Measurements from ENCODE around the gene LANCL3. TPM values are rescaled to one million over a fixed set of nuclear protein-coding genes. Genes with fewer than 3 reads are reported as not detected.
"Not testable (repeated sequence)": the region's sequence is repeated elsewhere in the genome, so short reads cannot be mapped to it uniquely, and the experiment has no call there.

The LANCL3 gene
- total RNA-seq, 1 experiment from 2014 or later = not detected

DNA sequence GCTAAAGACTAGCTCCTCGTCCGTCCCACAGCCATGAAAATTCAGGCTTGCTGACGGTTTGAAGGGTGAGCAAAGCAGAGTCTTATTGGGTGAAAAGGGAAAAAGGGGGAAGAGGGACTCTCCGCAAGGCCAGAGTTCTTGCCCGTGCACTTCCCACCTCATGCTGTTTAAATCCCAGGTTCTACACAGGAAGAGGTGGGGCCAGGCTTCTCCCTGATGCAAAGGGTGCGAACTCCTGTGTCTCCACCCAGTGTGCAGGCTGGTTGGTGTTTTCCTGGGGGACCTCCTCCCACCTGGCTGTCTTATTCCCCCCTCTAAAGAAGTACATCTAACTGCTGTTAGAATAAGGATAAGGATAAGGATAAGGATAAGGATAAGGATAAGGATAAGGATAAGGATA, 18.0 kb upstream of the LANCL3 start:
- POLR2A ChIA-PET = no interaction called here
- Histone ChIP-seq H3K36me3 (ENCODE audit: control insufficient read depth, insufficient read depth, low read length) (no peaks in the 10 kb centered on the region), H3K4me1 (no peaks in the 10 kb centered on the region), H3K4me3 (ENCODE audit: low read depth, low read length) (no peak overlapping the region), H3K27me3 (replicated peaks; ENCODE audit: control insufficient read depth, insufficient read depth, low read length) (no peaks in the 10 kb centered on the region), H3K9me3 (no peaks in the 10 kb centered on the region)
- H3K9me3 Mint-ChIP-seq (ENCODE audit: unreplicated experiment) = no peaks in the 10 kb centered on the region
- DNase-seq = no peak
- no peaks in the 10 kb centered on the region for H3K4me1 Mint-ChIP-seq (ENCODE audit: low read depth, unreplicated experiment)
- peaks cover 3% of the 10 kb centered on the region for H3K27me3 Mint-ChIP-seq (ENCODE audit: insufficient read depth, unreplicated experiment)
- H3K27ac Mint-ChIP-seq (ENCODE audit: unreplicated experiment) = no peak overlapping the region
- no peaks in the 10 kb centered on the region for H3K36me3 Mint-ChIP-seq (ENCODE audit: insufficient read depth, unreplicated experiment)
- no TSS peak for BruUV-seq (replicated peaks)
- TF ChIP-seq, protein P1, sequence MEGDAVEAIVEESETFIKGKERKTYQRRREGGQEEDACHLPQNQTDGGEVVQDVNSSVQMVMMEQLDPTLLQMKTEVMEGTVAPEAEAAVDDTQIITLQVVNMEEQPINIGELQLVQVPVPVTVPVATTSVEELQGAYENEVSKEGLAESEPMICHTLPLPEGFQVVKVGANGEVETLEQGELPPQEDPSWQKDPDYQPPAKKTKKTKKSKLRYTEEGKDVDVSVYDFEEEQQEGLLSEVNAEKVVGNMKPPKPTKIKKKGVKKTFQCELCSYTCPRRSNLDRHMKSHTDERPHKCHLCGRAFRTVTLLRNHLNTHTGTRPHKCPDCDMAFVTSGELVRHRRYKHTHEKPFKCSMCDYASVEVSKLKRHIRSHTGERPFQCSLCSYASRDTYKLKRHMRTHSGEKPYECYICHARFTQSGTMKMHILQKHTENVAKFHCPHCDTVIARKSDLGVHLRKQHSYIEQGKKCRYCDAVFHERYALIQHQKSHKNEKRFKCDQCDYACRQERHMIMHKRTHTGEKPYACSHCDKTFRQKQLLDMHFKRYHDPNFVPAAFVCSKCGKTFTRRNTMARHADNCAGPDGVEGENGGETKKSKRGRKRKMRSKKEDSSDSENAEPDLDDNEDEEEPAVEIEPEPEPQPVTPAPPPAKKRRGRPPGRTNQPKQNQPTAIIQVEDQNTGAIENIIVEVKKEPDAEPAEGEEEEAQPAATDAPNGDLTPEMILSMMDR (IDR thresholded peaks at IDR 0.05; ENCODE audit: insufficient read depth in 1 of 2, low read depth in 1 of 2, low read length in 1 of 2, severe bottlenecking in 1 of 2, unreplicated experiment in 1 of 2) = no peak
- H3K4me3 Mint-ChIP-seq (ENCODE audit: unreplicated experiment) = no peak overlapping the region
- CTCF ChIA-PET = no interaction called here
- intact Hi-C loops (cut with micrococcal nuclease; ENCODE audit: unreplicated experiment) = no loop called here

DNA sequence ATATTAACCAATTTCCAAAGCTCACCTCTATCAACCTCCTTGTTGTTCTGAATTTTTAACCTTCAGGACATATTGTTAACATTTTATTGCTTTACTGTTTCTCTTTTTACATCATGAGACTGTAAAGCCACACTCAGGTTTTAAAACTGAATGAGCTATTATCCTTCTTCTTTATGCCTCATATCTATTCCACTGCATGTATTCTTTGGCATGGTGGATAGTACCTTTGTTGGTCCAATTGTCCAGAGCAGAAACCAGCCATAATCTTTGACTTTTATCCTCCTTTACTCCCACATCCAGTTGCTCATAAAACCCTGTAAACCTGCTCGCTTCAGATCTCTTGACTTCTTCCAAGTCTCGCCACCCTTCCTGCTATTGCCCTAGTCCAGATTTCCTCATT, 6.2 kb upstream of the LANCL3 start:
- H3K36me3 Mint-ChIP-seq (ENCODE audit: insufficient read depth, unreplicated experiment); H3K27me3 ChIP-seq (replicated peaks; ENCODE audit: control insufficient read depth, insufficient read depth, low read length); H3K4me3 ChIP-seq (ENCODE audit: low read depth, low read length); intact Hi-C loops (cut with micrococcal nuclease; ENCODE audit: unreplicated experiment); H3K9me3 ChIP-seq; H3K27me3 Mint-ChIP-seq (ENCODE audit: insufficient read depth, unreplicated experiment); H3K4me3 Mint-ChIP-seq (ENCODE audit: unreplicated experiment); CTCF ChIA-PET; DNase-seq; H3K4me1 Mint-ChIP-seq (ENCODE audit: low read depth, unreplicated experiment); H3K9me3 Mint-ChIP-seq (ENCODE audit: unreplicated experiment); H3K4me1 ChIP-seq; H3K36me3 ChIP-seq (ENCODE audit: control insufficient read depth, insufficient read depth, low read length); POLR2A ChIA-PET; BruUV-seq (replicated peaks); H3K27ac Mint-ChIP-seq (ENCODE audit: unreplicated experiment): not testable (repeated sequence)

DNA sequence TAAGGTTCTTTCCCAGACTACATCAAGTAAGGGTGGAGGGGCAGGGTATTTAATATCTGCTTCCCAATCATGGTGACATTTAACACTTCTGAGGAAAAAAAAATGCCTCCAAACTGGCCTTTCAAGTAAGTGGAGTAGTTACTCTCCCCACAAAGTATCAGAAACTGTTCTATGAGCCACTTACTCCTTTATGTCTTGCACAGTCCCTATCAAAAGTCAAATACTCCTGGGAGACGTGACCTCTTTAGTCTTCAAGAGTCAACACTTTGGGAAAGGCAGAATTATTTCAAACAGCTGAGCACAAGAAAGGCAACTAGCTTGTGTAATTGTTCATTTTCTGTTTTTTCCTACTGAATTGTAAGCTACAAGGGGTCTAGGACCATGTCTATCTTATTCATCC, 1.1 kb upstream of the LANCL3 start:
- intact Hi-C loops (cut with micrococcal nuclease; ENCODE audit: unreplicated experiment) = loop anchor here (10.0 kb wide), 1 partner anchor 174 kb away; no protein-coding TSS in a partner anchor
- H3K4me1 Mint-ChIP-seq (ENCODE audit: low read depth, unreplicated experiment); H3K4me3 ChIP-seq (ENCODE audit: low read depth, low read length): not testable (repeated sequence)

DNA sequence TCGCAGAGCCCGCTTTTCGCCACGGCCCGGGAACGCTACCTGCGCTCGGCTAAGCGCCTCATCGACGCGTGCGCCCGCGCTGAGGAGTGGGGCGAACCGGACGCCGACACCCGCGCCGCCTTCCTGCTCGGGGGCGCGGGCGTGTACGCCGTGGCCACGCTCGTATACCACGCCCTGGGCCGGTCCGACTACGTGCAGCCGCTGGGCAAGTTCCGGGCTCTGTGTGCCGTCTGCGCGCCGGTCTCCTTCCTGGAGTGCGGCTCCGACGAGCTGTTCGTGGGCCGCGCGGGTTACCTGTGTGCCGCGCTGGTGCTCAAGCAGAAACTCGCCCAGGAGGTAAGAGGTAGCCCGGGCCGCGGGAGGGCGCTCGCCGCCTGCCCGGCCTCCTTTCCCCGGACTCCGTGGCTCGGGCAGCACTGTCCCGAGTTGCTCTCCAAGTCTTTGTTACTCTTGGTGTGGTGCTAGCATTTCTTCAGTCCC, 687 bp downstream of the LANCL3 start:
- BruUV-seq (replicated peaks); H3K27ac Mint-ChIP-seq (ENCODE audit: unreplicated experiment); H3K4me1 ChIP-seq; H3K27me3 ChIP-seq (replicated peaks; ENCODE audit: control insufficient read depth, insufficient read depth, low read length); H3K36me3 Mint-ChIP-seq (ENCODE audit: insufficient read depth, unreplicated experiment); POLR2A ChIA-PET; H3K36me3 ChIP-seq (ENCODE audit: control insufficient read depth, insufficient read depth, low read length); H3K9me3 ChIP-seq; H3K4me1 Mint-ChIP-seq (ENCODE audit: low read depth, unreplicated experiment); H3K9me3 Mint-ChIP-seq (ENCODE audit: unreplicated experiment); CTCF ChIA-PET; H3K27me3 Mint-ChIP-seq (ENCODE audit: insufficient read depth, unreplicated experiment): not testable (repeated sequence)
- intact Hi-C loops (cut with micrococcal nuclease; ENCODE audit: unreplicated experiment) = loop anchor here (2.0 to 10.0 kb wide), 2 partner anchors 173 to 253 kb away; no protein-coding TSS in a partner anchor
- peak overlapping the region; percentile 52 for H3K4me3 Mint-ChIP-seq (ENCODE audit: unreplicated experiment)
- DNase-seq = peak; percentile 28 to 30
- H3K4me3 ChIP-seq (ENCODE audit: low read depth, low read length) = peak overlapping the region; percentile 26

More for the DNA sequence above, 1.1 kb upstream of the LANCL3 start:
- BruUV-seq (replicated peaks); H3K4me1 ChIP-seq; H3K27me3 ChIP-seq (replicated peaks; ENCODE audit: control insufficient read depth, insufficient read depth, low read length); H3K27ac Mint-ChIP-seq (ENCODE audit: unreplicated experiment); H3K36me3 Mint-ChIP-seq (ENCODE audit: insufficient read depth, unreplicated experiment); H3K9me3 ChIP-seq; H3K36me3 ChIP-seq (ENCODE audit: control insufficient read depth, insufficient read depth, low read length); POLR2A ChIA-PET; H3K9me3 Mint-ChIP-seq (ENCODE audit: unreplicated experiment); H3K4me3 Mint-ChIP-seq (ENCODE audit: unreplicated experiment); DNase-seq; CTCF ChIA-PET; H3K27me3 Mint-ChIP-seq (ENCODE audit: insufficient read depth, unreplicated experiment): not testable (repeated sequence)

DNA sequence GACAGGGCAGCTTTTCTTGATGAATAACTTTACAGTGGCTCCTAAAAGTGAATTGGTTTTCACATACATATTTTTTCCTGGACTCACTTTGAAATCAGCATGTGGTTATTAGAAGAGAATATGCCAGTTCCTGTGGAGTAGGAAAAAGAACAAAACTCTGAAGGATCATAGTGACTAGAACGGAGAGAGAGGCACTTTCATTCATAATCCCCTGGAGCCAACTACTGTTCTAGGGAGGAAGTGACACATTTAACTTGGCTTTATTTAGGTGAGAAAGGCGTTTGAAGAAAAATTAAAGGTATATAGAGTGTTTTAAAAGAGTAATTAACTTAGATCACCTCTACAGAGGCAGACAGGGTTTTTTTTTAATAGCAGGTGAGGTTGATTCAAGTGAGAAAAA, 1.7 kb downstream of the LANCL3 start:
- H3K27ac Mint-ChIP-seq (ENCODE audit: unreplicated experiment); H3K4me3 ChIP-seq (ENCODE audit: low read depth, low read length): not testable (repeated sequence)
- intact Hi-C loops (cut with micrococcal nuclease; ENCODE audit: unreplicated experiment) = loop anchor here (2.0 to 10.0 kb wide), 2 partner anchors 172 to 252 kb away; no protein-coding TSS in a partner anchor

More for the DNA sequence above, 1.7 kb downstream of the LANCL3 start:
- H3K27me3 ChIP-seq (replicated peaks; ENCODE audit: control insufficient read depth, insufficient read depth, low read length); POLR2A ChIA-PET; H3K27me3 Mint-ChIP-seq (ENCODE audit: insufficient read depth, unreplicated experiment); H3K9me3 Mint-ChIP-seq (ENCODE audit: unreplicated experiment); DNase-seq; H3K9me3 ChIP-seq; H3K4me1 ChIP-seq; BruUV-seq (replicated peaks); H3K36me3 ChIP-seq (ENCODE audit: control insufficient read depth, insufficient read depth, low read length); H3K4me1 Mint-ChIP-seq (ENCODE audit: low read depth, unreplicated experiment); H3K36me3 Mint-ChIP-seq (ENCODE audit: insufficient read depth, unreplicated experiment); H3K4me3 Mint-ChIP-seq (ENCODE audit: unreplicated experiment): not testable (repeated sequence)
- CTCF ChIA-PET = interaction anchor here (0.6 to 0.7 kb wide), 2 partner anchors 127 to 595 kb away, joined by 5 to 6 read pairs; no protein-coding TSS in a partner anchor

Data from Caco-2 (cell line).